ENCODE measurements around the gene ODAD4. TPM values are rescaled to one million over a fixed set of nuclear protein-coding genes. Genes with fewer than 3 reads are reported as not detected.

ODAD4 gene
- total RNA-seq, 1 donor from 2014 or later, result 0.66 TPM

GRCh38 chr17:41968676-41969075 lies 38.3 kb downstream of the ODAD4 start:
- intact Hi-C loops (cut with micrococcal nuclease), result no loop called here

DNA sequence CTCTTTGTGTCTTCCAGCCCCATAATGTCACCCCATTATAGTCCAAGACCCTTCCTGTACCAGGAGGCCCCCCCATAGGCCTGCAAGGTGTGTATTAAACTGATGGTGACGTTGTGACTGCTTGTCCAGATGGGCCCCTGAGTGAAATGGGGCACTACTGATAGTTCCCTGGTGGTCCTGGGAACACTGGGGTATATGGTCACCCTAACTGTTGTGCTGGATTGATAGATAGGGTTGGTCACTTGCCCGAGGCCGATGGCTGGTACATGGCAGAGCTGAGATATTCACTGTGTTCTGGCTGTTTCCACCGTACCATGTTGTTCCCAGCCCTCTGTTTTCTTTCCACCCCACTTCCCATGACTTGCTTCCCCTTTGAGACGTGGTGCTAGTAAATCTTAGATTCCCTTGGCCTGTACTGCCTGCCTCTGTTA lies 40.5 kb downstream of the ODAD4 start:
- intact Hi-C loops (cut with micrococcal nuclease), result no loop called here

- intact Hi-C loops (cut with micrococcal nuclease), result no loop called here
Measured at GRCh38 chr17:41971721-41972523, 41.5 kb downstream of the ODAD4 start.

DNA sequence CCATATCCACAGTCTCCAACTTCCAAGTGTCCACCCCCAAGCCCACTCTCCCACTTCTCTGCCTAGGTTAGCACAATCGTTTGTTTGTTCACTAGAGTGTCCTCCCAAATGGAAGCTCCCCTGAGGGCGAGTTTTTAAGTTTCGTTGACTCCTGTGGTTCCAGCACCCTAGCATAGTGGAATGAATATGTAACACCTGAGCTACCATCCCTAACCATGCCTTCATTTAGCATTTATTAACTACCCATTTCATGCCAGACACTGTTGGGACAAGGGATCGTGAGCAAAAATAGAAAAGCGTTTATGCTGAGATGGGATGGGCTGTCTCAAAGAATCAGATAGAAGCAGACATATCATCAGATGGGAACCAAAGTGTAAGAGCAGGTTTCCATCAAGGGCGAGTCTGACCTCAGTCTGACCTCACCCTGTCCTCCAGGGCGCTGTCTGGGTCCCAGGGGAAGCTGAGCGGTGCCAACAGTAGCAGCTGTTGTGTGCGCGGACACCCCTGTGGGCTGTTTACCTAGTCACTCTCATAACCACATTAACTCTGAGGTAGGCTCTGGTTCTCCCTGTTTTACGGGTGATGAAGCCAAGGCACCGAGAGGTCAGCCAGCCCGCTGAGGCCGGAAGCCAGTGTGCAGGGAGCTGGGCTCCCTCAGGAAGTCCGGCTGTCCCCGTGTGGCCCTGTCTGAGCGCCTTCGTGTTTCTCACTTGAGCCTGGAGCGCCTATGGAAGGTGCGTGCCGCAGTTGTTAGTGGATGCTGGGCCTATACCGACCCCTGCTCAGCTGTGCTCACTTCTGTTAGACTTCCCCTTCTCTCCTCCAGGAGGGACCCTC lies 42.4 kb downstream of the ODAD4 start:
- intact Hi-C loops (cut with micrococcal nuclease), result no loop called here

DNA sequence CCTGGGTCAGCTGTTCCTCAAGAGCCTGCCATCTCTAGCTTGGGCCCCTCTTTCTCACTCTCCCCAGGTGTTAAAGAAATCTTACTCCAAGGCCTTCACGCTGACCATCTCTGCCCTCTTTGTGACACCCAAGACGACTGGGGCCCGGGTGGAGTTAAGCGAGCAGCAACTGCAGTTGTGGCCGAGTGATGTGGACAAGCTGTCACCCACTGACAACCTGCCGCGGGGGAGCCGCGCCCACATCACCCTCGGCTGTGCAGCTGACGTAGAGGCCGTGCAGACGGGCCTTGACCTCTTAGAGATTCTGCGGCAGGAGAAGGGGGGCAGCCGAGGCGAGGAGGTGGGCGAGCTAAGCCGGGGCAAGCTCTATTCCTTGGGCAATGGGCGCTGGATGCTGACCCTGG lies 43.0 kb downstream of the ODAD4 start:
- intact Hi-C loops (cut with micrococcal nuclease), result no loop called here

DNA sequence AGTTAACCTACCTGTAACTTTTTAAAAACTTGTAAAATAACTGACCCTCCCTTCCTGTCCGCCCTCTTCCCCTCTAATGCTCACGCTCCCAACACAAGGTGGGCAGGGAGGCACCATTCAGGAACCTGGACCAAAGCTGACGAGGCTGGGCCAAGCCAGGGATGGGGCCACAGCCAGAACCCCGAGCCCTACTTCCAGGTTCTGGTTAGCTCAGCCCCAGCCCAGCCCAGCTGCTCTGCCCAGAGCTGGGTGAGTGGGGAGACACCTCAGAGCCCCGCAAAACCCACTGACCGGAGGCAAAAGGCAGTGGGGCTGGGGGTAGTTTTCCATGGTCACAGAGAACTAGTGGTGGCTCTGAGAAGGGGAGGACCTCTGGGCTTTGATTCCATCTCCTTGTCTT lies 43.6 kb downstream of the ODAD4 start:
- intact Hi-C loops (cut with micrococcal nuclease), result no loop called here

- intact Hi-C loops (cut with micrococcal nuclease), result no loop called here
Measured at GRCh38 chr17:41974658-41975057, 44.2 kb downstream of the ODAD4 start.

- intact Hi-C loops (cut with micrococcal nuclease), result no loop called here
Measured at GRCh38 chr17:41975099-41976083, 45.0 kb downstream of the ODAD4 start.

- intact Hi-C loops (cut with micrococcal nuclease), result no loop called here
Measured at GRCh38 chr17:41976142-41976768, 45.8 kb downstream of the ODAD4 start.

GRCh38 chr17:41977991-41978390 lies 47.6 kb downstream of the ODAD4 start:
- intact Hi-C loops (cut with micrococcal nuclease), result no loop called here

DNA sequence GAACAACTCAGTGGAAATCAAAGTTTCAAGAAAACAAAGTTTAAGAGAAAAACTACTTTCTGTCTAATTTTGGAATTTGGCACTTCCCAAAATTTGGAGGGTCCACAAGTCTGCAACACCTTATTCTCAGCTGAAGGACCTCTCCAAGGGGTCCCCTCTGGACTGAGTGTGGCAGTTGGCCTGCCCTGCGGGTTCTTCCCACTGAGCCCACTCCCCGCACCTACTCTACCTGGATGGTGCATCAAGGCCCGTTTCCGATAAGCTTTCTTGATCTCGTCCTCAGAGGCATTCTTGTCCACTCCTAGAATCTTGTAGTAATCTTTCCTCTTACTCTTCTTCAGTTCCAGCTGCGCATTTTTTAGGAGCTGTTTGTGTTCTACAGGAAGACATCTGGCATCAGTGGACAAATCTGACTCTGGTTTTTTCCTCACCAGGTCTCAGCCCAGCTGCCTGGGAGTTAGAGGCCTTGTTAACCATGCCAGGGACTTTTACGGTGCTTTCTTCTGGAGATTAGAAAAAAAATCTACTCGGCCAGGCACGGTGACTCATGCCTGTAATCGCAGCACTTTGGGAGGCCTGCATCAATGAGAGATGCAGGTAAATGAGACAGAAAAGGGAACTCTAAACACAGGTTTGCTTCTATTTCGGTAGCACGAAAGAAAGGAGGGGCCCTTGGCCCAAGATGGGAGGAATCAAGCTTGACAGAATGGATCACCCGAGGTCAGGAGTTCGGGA lies 51.8 kb downstream of the ODAD4 start:
- intact Hi-C loops (cut with micrococcal nuclease), result no loop called here

- intact Hi-C loops (cut with micrococcal nuclease), result no loop called here
Measured at GRCh38 chr17:41984454-41984853, 54.0 kb downstream of the ODAD4 start.

DNA sequence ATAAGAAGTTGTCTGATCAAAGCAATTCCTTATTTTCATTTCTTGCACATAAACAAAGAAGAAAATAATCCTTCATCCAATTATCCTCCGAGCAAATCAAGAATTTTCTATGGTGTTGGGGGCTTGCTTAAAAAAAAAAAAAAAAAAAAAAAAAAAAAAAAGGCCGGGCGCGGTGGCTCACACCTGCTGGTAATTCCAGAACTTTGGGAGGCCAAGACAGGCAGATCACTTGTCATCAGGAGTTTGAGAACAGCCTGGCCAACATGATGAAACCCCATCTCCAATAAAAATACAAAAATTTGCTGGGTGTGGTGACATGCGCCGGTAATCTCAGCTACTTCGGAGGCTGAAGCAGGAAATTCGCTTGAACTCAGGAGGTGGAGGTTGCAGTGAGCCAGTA lies 55.5 kb downstream of the ODAD4 start:
- intact Hi-C loops (cut with micrococcal nuclease), result no loop called here

- intact Hi-C loops (cut with micrococcal nuclease), result no loop called here
Measured at GRCh38 chr17:41986634-41987033, 56.2 kb downstream of the ODAD4 start.

DNA sequence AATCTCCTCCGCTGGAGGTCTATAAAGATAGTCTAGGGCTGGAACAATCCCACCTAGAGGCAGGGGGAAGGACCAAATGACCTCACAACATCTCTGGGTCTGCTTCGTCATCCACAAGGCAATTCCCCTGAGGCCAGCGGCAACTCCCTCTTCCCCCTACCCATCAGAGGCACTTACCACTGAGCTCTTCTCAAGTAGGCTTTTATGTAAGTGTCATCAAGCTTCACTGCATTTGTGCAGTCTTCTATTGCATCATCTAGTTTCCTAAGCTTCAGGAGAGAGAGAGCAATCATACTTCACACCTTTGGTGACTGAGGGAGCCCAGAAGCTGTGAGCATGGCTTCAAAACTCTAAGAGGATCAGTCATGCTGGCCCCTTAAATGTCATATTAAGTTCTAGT lies 57.2 kb downstream of the ODAD4 start:
- intact Hi-C loops (cut with micrococcal nuclease), result no loop called here

DNA sequence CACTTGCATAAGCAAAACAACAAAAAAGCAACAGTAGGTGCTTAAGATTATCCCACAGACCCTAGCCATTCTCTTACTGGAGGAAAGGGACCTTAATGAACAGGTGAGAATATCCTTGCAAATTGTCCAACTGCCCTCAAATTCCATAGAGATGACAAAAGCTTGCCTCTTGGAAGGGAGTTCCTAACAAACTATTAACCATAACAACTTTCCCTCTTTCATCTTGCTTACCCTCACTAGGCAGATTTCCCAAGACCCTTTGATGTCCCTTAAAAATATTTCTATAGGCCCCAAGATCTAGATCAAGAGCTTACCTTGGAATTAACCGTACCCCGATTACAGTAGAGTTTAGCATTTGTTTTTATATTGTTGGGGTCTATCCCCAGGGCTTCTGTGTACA lies 58.0 kb downstream of the ODAD4 start:
- intact Hi-C loops (cut with micrococcal nuclease), result no loop called here

DNA sequence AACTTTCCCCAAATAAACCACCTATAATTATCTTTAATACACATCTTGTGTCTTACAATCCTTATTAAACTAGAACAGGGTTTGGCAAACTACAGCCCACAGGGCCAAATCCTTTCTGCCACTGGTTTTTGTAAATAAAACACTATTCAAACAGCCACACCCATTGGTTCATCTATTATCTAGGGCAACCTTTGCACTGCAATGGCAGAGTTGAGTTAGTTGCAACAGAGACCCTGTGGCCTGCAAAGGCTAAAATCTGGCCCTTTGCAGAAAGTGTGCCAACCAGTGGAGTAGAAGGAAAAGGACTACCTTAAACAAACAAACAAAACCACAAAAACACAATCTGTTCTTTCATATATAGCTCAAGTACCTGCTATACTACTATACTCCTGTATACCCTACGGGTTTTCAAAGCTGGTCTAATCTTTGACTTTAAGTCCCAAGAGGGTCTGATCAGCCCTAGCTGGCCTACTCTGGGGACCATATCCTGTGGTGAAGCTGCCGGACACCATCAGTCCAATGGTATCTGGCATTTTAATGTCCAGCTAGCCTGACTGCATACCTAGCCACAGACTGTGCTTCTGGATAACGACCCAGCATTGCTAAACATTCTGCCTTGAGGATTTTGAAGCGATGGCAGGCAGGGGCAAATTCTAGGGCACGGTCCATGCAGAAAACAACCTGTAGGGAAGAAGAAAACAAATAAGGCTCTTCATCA lies 59.4 kb downstream of the ODAD4 start:
- intact Hi-C loops (cut with micrococcal nuclease), result no loop called here

DNA sequence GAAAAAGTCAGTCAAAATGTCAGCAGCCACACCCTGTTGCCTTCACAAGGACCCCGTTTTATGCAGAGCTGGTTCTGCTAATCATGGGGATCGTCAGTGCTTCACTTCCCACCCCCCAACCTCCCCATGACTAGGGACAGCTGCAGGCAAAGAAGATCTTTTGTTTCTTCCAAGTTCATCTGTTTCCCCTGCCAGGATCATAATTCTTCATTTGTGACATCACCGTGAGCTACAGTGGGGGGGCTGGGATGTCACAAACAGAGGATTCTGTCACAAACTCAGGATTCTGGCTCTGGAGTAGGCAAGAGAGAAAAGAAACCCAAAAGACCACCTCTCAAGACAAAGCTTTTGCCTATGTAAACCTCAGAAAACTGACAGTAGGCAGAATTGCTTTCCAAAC lies 62.2 kb downstream of the ODAD4 start:
- intact Hi-C loops (cut with micrococcal nuclease), result no loop called here

DNA sequence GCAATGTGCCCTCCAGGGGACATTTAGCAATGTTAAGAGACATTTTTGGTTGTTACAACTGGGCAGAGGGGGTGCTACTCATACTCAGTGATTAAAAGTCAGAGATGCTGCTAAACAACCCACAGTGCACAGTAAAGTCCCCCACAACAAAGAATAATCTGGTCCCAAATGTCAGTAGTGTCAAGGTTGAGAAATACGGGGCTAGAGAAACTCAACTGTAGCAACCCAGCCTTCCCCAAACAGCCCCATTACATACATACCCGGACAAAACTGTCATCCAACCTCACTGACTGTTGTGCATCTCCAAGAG lies 66.4 kb downstream of the ODAD4 start:
- intact Hi-C loops (cut with micrococcal nuclease), result no loop called here

GRCh38 chr17:41998497-41998896 lies 68.1 kb downstream of the ODAD4 start:
- intact Hi-C loops (cut with micrococcal nuclease), result no loop called here
